Left lobe of liver (tissue), 2 donors: ENCODE results near the gene PRR36. TPM values are rescaled to one million over a fixed set of nuclear protein-coding genes. Genes with fewer than 3 reads are reported as not detected.

Source experiments
- ATAC-seq: fragments of 200-7000 bp; cut with Tn5 transposase; one replicate; pipeline ENCODE4 v1.9.1; 2020; ENCODE audit warnings: mild to moderate bottlenecking, moderate library complexity
- DNase-seq: peaks from one replicate; pipeline ENCODE4 v3.0.0-alpha.2; 2020; ENCODE audit warnings: low spot score
- total RNA-seq: library from RNA; stranded (reverse); gene quantifications from one replicate; pipeline ENCODE4 v1.2.1, GENCODE V29; 2021
- donor health status: DM: no; HTN: no; CAD: no; lungs with moderate emphysema.
- donor health status: DM: no; HTN: yes; CAD: no.

PRR36 gene
- total RNA-seq, 1 donor from 2014 or later = 0.15 TPM

DNA sequence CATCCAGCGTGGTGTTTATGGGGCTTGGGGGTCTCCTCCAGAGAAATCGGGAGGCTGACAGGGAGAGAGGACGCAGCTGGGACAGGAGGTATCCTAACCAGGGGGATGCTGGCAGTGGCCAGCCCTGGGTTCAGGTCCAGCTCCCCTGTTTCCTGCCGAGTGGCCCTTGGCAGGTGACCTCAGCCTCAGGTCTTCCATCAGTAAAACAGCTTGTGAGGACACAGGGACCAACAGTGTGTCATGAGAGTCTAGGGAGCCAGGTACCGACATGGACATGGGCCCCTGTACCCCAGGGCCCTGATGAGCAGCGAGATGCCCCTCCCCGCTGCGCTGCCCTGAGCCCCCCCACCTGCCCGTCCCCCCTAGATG, 24.6 kb downstream of the PRR36 start:
- ATAC-seq (no peak), DNase-seq (no peak)

DNA sequence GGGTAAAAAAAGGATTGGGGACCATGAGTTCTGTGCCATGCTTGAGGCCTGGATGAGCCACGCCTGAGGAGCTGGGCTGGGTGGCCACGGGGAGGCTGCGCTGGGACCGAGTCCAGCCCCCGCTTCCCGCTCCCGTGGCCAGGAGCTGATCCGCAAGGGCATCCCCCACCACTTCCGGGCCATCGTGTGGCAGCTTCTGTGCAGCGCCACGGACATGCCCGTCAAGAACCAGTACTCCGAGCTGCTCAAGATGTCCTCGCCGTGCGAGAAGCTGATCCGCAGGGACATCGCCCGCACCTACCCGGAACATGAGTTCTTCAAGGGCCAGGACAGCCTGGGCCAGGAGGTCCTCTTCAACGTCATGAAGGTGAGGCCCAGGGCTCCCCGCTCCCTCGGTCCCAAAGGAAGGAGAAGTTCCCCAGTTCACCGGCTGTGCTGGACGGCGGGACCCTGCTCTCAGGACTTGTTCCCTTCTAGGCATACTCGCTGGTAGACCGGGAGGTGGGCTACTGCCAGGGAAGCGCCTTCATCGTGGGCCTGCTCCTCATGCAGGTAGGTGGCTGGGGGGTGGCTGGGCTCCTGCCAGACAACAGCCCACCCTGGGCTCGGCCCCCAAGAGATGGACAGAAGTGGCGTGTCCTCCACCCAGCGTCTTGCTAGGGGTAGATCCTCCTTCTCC, 25.3 kb downstream of the PRR36 start:
- ATAC-seq = no peak
- DNase-seq = no peak

DNA sequence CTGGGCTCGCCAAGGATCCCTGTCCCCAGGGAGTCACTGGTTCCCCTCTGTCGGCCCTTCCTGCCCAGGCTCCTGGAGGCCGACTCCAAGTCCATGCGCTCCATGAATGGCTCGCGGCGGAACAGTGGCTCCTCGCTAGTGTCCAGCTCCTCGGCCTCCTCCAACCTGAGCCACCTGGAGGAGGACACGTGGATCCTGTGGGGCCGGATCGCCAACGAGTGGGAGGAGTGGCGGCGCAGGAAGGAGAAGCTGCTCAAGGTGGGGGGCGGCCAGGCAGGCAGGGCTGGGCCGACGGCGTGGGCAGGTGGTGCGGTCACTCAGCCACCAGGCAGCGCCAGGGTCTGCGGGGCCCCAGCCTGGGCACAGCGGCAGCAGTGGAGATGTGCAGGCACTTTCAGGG, 26.5 kb downstream of the PRR36 start:
- ATAC-seq (no peak), DNase-seq (no peak)

DNA sequence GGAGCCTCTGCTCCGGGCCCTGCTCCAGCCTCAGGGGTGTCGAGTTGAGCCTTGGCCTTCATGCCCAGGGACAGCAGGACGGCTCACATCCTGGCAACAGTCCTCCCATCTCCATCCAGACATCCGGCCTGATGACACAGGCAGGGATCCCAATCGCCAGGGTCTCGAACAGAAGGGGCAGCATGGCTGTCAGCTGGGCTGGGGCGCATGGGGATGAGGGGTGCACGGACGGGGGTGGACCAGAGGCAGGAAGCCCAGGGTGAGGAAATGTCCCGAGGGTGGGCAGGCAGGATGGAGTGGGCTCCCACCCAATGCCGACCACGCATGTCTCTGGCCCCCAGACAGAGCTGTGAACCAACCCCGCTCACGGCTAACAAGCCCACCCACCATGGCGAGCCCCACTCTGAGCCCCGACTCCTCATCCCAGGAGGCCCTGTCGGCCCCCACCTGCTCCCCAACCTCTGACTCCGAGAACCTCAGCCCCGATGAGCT, 28.0 kb downstream of the PRR36 start:
- DNase-seq = peak; percentile 44
- no peak for ATAC-seq

DNA sequence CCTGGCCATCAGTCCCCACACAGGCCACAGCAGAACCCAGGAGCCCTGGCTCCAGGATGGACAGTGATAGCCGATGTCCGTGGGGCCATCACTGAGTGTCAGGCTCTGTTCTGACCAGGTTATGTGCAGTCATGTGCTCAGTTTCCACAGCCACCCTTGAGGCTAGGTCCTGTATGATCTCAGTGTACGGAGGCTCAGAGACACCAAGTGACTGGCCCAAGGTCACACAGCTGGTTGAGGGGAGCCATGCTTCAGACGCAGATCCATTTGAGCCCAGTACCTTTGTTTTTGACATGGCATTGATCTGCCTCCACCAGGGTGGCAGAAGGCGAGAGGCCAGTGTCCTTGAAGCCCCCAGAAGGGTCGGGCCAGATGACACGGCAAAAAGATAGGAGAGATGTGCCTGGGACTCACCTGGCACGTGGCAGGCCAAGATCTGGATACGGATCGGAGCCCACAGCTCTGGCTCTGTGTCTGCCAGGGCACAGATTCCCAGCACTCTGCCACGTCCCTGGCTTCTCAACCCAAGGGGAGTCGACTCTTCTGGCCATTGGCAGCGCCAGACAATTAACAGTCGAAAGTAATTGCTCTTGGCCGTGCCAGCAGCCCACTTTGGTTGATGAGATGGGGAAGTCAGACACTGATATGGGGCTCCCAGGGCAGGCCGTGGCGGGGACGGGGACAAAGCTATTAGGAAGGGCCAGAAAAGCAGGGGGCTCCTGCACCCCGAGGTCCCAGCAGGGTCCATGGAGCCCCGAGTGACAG, 28.6 kb downstream of the PRR36 start:
- no peak for DNase-seq
- ATAC-seq = no peak

DNA sequence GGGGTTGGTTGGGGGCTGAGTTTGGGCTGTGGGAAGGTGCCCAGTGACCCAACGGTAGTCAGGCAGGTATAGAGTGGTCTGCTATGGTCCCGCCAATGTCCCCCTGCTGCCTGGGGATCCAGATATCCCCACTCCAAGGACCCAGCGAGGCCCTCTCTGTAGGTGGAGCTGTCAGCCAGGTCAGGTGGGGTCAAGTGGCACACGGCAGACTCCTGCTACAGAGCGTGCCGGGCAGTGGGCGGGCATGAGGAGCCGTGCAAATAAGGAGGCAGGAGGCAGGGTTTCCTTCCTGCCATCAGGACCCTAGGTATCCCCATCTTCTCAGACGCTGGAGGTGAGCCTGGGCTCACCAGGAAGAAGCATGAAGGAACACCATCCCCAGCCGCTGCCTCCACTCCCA, 29.2 kb downstream of the PRR36 start:
- DNase-seq = no peak

DNA sequence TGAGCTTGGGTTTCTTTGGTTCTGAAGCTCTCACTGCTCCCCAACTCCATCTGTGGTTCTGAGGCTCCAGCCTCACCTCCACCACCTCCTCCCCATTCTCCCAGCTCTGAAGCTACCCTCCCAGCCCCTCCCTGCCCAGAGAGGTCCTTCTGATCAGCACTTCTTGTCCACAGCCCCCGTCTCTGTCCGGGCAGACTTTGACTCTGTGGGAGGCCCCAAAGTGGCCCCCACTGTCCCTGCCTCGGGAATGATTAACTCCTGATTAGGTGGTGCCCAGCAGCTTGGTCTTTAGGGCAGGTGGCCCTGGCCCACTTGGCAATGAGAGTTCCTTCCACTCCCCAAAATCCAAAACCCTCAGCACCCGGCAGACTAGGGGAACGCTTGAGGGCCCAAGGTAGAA, 29.8 kb downstream of the PRR36 start:
- DNase-seq = no peak
- no peak for ATAC-seq

More for the DNA sequence above, 29.2 kb downstream of the PRR36 start:
- no peak for ATAC-seq

DNA sequence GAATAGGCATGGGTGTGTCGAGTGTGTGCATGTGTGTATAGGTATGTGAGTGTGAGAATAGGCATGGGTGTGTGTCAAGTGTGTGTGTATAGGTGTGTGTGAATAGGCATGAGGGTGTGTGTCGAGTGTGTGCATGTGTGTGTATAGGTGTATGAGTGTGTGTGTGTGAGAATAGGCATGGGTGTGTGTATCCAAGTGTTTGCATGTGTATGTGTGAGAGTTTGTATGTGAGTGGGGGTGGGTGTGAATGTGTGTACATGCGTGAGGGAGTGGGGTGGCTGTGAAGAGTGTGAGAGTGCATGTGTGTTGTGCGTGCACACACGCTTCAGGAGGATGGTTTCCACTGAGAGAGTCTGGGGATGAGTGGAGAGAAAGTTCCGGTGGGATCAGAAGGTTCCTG, 30.7 kb downstream of the PRR36 start:
- DNase-seq = no peak
- ATAC-seq = no peak

DNA sequence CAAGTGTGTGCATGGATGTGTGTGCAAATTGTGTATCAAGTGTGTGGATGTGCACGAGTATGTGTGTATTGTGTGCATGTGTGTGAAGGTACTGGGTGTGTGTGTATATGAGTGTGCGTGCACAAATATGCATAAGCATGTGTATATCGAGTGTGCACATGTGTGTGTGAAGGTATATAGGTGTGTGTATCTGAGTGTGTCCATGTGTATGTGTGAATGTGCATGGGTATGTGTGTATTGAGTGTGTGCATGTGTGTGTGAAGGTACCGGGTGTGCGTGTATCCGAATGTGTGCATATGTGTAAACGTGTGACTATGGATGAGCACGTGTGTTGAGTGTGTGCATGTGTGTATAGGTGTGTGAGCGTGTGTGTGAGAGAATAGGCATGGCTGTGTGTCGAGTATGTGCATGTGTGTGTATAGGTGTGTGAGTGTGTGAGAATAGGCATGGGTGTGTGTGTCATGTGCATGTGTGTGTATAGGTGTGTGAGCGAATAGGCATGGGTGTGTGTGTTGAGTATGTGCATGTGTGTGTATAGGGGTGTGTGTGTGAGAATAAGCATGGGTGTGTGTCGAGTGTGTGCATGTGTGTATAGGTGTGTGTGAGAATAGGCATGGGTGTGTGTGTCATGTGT, 31.4 kb downstream of the PRR36 start:
- no peak for ATAC-seq
- no peak for DNase-seq

DNA sequence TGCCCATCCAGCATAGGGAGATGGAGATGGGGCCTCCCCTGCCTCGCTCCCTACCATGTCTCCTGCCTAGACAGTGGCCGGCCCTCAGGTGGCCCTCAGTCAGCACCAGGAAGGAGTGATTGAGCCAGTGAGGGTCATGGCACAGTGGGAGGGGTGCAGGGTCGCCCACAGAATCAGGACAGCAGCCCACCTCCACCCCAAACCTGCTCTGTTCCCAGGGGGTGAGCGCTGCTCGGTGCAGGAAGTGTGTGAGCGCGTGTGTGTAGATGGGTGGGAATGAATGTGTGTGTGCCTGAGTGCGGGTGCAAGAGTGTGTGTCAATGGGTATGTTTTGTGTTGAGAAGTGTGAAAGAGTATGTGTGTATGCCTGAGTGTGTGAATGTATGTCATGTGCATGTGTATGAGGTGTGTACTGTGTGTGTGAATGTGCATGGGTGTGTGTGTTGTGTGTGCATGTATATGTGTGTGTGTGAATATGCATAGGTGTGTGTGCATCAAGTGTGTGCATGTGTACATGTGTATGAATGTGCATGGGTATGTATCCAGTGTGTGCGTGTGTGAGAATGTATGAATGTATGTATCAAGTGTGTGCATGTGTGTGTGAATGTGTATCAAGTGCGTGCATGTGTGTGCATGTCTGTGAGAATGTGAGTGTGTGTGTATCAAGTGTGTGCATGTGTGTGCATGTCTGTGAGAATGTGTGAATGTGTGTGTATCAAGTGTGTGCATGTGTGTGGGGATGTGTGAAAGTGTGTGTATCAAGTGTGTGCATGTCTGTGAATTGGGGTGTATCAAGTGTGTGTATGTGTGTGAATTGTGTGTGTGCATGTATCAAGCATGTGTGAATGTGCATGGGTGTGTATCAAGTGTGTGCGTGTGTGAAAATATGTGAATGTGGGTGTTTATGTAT, 32.2 kb downstream of the PRR36 start:
- ATAC-seq (no peak), DNase-seq (no peak)

DNA sequence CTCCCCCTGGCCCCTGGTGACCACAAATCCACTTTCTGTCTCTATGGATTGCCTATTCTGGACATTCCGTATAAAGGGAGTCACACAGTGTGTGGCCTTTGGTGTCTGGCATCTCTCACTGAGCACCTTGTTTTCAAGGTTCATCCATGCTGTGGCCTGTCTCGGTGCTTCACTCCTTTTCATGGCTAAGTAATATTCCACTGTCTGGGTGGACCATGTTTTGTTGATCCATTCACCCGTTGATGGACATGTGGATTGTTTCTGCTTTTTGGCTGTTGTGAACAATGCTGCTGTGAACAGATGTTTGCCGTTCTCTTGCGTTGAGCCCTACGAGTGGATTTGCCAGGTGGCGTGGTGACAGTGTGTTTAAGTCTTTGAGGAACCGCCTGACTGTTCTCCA, 33.6 kb downstream of the PRR36 start:
- ATAC-seq (no peak), DNase-seq (no peak)

DNA sequence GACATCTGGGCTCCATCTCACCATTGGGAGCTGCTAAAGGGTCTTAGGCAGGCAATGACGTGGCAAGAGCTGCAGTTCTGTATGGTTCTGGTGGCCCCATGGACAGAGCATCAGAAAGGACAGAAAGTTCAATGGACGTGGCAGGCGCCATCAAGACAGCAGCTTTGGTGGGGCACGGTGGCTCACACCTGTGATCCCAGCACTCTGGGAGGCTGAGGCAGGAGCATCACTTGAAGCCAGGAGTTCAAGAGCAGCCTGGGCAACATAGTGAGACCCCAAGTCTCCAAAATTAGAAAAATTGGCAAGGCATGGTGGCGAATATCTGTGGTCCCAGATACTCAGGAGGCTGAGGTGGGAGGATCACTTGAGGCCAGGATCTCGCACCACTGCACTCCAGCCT, 34.7 kb downstream of the PRR36 start:
- ATAC-seq (no peak), DNase-seq (no peak)

DNA sequence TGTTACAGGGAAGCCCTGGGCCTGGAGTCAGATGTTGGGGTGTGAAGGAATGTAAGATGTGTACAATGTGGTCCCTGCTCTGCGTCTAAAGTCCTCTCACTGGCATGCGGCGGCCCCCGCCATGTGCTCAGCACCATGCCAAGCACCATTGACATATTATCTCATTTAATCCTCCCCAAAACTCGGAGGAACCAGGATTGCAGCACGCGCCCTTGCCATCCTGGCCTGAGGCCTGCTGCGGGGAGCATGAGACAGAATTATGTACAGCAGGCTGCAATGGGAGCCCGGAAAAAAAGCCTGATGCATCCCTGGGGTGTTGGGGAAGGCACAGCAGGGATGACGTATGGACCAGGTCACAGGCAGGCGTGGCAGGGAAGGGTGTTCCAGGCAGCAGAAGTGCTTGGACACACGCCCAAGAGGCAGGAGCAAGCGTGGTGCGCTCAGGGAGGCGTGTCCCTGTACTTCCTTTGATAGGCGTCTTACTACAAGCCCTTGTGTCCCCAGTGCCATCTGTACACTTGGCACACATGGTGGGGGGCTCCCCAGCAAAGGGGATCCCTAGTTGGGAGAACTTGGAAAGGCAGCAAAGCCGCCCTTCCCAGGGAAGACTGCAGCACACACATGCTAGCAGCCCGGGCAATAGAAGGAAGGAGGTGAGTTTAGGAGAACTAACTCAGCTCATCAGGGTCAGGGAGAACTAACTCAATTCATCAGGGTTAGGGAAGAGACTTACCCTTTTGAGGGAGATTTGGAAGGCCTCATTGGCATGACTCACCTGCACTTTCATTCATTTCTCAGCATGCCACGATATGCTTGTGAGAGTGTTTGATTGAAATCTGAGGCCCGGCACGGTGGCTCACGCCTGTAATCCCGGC, 40.7 kb downstream of the PRR36 start:
- ATAC-seq = no peak
- DNase-seq = no peak

DNA sequence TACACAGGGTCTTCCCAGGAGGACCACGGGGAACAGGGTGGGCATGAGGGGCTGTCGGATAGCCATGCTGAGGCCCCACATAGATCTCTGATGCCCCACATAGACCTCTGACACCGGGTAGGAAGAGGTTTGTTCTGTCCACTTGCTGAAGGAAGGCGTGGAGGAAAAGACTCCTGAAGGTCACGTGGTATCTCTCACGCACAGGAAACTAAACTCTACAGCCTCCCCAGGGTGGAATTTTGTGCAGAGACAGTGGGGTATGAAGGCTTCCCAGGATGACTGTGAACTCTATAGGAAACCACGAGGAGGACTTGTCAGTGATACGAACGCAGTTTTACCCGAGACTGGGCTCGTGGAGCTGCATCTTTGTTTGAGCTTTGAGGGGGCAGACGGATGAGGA, 41.4 kb downstream of the PRR36 start:
- no peak for DNase-seq
- no peak for ATAC-seq

DNA sequence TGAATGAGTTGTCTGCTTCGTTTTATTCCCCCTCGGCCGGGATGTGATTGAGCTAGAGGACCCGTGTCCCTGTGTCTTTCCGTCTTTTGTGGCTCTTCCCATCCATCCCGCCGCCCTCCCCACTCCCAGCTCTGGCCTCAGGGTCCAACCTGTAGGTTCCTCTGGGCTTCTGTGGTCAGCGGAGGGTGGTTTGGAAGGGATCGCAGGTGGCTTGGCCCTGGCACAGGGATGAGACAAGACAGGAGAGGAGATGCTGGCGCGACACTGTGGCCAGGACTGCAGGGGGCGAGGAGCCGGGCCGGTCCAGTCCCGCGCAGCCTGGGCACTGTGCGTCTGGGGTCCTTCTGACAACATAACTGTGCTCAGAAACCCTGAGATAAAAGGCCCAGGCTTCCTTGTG, 42.2 kb downstream of the PRR36 start:
- no peak for ATAC-seq
- no peak for DNase-seq

DNA sequence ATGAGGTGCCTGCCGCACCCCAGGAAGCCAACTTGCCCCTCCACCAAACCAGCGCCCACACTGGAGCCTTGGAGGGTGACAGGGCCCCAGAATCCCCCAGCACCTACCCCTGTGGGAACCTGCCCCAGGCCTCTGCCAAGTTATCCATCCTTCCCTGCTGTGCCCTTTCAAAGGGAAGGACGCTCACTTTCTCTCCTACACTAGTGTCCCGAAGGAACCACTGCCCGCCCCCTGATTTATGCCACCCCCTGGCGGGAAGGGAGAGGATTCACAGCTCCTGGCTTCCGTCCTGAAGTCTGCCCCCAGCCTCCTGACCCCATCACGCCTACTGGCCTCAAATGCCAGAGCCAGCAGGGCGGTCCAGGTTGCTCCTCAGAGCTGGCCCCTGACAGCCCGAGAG, 42.7 kb downstream of the PRR36 start:
- DNase-seq (no peak), ATAC-seq (no peak)

DNA sequence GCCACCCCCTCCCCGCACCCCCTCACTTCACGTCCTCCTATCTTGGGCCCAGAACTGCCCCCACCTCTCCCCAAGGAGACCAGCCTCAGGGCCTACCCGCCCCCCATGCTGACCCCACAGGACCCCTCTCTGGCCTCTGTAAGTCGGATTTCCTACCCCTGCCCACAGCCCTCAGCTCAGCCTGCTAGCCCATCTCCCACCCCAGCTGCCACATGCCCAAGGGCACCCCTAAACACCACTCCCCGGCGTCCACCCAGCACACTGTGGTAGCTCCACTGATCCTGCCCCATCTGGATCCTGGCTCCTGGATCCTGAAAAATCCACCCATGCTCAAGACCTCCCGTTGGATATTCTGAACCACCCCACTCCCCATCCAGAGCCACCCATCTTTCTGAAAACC, 43.4 kb downstream of the PRR36 start:
- DNase-seq (no peak), ATAC-seq (no peak)

DNA sequence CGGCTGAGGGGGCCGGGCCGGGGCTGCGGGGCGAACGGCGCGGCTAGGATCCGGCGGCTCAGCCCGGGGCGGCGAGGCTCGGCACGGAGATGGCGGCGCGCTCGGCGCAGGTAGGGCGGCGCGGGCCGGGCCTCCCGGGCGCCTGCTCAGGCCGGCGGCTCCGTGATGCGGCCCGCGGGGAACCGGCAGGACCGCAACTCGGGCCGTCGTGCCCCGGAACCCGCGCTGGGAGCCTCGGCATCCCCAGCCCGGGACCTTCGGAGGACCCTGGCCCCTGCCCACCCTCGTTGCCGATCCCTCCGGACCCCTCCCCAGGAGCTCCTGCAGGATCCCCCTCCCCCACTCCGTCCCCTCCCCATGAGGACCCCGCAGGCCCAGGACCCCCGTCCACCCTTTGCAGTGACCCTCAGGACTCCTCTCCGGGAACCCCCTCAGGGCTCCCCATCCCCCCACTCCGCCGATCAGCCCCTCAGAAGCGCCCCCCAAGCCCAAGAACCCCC, 43.9 kb downstream of the PRR36 start:
- DNase-seq (peak; percentile 54), ATAC-seq (no peak)

DNA sequence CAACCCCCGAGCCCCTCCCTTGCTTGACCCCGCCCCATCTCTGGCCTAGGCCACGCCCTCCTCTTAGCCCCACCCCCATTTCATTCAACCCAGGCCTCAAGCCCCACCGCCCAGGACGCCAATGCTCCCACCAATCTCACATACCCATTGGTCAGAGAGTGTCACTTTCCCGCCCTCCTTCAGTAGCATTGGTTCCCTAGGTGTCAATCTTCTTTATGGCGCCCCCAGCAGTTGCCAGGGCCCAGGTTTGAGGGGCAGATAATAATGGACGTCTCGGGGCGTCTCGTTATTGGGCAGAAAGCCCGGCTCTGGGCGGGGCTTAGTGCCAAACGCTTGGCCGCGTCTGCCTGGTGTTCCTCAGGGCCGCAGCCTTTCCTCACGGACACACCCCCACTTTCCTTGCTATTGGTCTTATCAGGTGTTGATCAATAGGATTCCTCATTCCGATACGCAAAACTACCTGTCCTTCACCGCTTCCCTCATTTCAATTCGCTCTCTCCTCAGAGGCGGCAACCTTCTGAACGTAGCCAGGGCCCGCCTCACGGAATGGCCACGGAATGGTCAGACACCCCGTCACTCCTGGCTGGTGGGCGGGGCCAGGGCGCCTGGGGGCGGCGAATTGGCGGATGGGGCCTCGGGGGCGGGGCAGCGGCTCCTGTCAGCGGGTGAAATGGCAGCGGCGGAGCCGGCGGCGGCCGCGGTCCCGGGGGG, 44.5 kb downstream of the PRR36 start, which contains the start of gene EVI5L:
TSS of gene EVI5L (plus strand) at position 658 of the 711 bp plus-strand sequence. CDS start 16,325 bp downstream, outside the sequence.
- peak; percentile 89 for ATAC-seq
- DNase-seq = peak; percentile 100
